ENCODE data around the gene EZH1. TPM values are rescaled to one million over a fixed set of nuclear protein-coding genes. Genes with fewer than 3 reads are reported as not detected.

The EZH1 gene
- total RNA-seq, 1 donor from 2014 or later = 58.4 TPM

- Histone ChIP-seq H3K4me1 (peaks cover 54% of the 10 kb centered on the region), H3K9me3 (no peaks in the 10 kb centered on the region), H3K27me3 (no peaks in the 10 kb centered on the region), H3K27ac (peak overlapping the region; percentile 87), H3K36me3 (peaks cover 43% of the 10 kb centered on the region), H3K4me3 (peak overlapping the region; percentile 89)
- peak; percentile 81 for DNase-seq
- intact Hi-C loops (cut with DNase I) = no loop called here
- ATAC-seq = no peak
- peak; percentile 56 for TF ChIP-seq CTCF (IDR thresholded peaks at IDR 0.05)
Measured at GRCh38 chr17:42673885-42674754, 70.7 kb downstream of the EZH1 start.

GRCh38 chr17:42673266-42673884 is 71.5 kb downstream of the EZH1 start:
- ATAC-seq (no peak), DNase-seq (no peak)
- Histone ChIP-seq H3K4me1 (peaks cover 50% of the 10 kb centered on the region), H3K9me3 (no peaks in the 10 kb centered on the region), H3K4me3 (peak overlapping the region; percentile 89), H3K27me3 (no peaks in the 10 kb centered on the region), H3K27ac (peak overlapping the region; percentile 87), H3K36me3 (peaks cover 50% of the 10 kb centered on the region)
- intact Hi-C loops (cut with DNase I) = no loop called here
- no peak for TF ChIP-seq CTCF (IDR thresholded peaks at IDR 0.05)

GRCh38 chr17:42672038-42672437 is 72.8 kb downstream of the EZH1 start:
- no peaks in the 10 kb centered on the region for H3K27me3 ChIP-seq
- no peak for ATAC-seq
- H3K9me3 ChIP-seq = no peaks in the 10 kb centered on the region
- DNase-seq = no peak
- intact Hi-C loops (cut with DNase I) = no loop called here
- TF ChIP-seq CTCF (IDR thresholded peaks at IDR 0.05) = no peak
- peaks cover 52% of the 10 kb centered on the region for H3K36me3 ChIP-seq
- H3K4me1 ChIP-seq = peaks cover 57% of the 10 kb centered on the region
- no peak overlapping the region for H3K4me3 ChIP-seq
- no peak overlapping the region for H3K27ac ChIP-seq

GRCh38 chr17:42670789-42671657 is 73.8 kb downstream of the EZH1 start:
- ATAC-seq = no peak
- Histone ChIP-seq H3K9me3 (no peaks in the 10 kb centered on the region), H3K4me1 (peaks cover 59% of the 10 kb centered on the region), H3K36me3 (peaks cover 62% of the 10 kb centered on the region), H3K27ac (no peak overlapping the region), H3K4me3 (no peak overlapping the region), H3K27me3 (no peaks in the 10 kb centered on the region)
- no peak for DNase-seq
- intact Hi-C loops (cut with DNase I) = no loop called here
- no peak for TF ChIP-seq CTCF (IDR thresholded peaks at IDR 0.05)

GRCh38 chr17:42669977-42670788 is 74.7 kb downstream of the EZH1 start:
- no peak overlapping the region for H3K4me3 ChIP-seq
- no peak overlapping the region for H3K27ac ChIP-seq
- DNase-seq (no peak), ATAC-seq (no peak)
- H3K9me3 ChIP-seq = no peaks in the 10 kb centered on the region
- peaks cover 64% of the 10 kb centered on the region for H3K36me3 ChIP-seq
- H3K4me1 ChIP-seq = peaks cover 58% of the 10 kb centered on the region
- intact Hi-C loops (cut with DNase I) = no loop called here
- no peak for TF ChIP-seq CTCF (IDR thresholded peaks at IDR 0.05)
- H3K27me3 ChIP-seq = no peaks in the 10 kb centered on the region

Measured in upper lobe of right lung (tissue), 1 donor.